ENCODE data around the gene CHD8. TPM values are rescaled to one million over a fixed set of nuclear protein-coding genes. Genes with fewer than 3 reads are reported as not detected.

CHD8 gene
- total RNA-seq, 1 experiment from 2014 or later: 64.7 TPM

DNA sequence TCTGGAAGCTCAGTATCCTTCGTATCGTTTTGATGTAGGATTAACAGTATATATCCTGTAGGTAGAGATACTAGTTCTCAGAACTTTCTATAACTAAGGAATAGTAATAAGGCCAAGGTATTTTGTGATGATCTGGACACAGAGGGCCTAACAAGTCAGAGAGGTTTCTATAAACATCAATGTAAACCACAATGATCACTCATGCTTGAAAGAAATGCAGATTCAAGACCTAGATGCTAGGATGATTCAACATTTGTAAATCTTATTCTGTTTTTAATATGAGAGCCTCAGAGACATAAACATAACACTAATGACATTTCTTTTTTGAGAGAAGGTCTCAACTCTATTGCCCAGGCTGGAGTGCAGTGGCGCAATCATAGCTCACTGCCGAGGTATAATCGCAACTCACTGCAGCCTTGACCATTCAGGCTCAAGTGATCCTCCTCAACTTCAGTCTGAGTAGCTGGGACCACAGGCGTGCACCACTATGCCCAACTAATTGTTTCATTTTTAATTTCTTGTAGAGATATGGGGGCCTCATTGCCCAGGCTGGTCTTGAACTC lies 88.3 kb downstream of the CHD8 start:
- no peak for ATAC-seq
- DNase-seq (ENCODE audit: low read depth, low spot score): no peak
- CTCF ChIA-PET: no interaction called here
- intact Hi-C loops (cut with micrococcal nuclease; ENCODE audit: unreplicated experiment) (no loop called here), in situ Hi-C loops (cut with HindIII; ENCODE audit: low pct_unique_long_range_greater_than_20kb, low sequenced_read_pairs) (no loop called here)
- Histone ChIP-seq H3K9me3 (ENCODE audit: control insufficient read depth, insufficient read depth, low read depth, low read length) (no peaks in the 10 kb centered on the region), H3K36me3 (ENCODE audit: control insufficient read depth, insufficient read depth, low read length) (peaks cover 44% of the 10 kb centered on the region), H3K4me3 (ENCODE audit: low read depth in 2 of 2, low read length in 2 of 2) (no peak overlapping the region), H3K27ac (ENCODE audit: low read length) (no peak overlapping the region), H3K4me1 (ENCODE audit: control insufficient read depth, insufficient read depth, low read length) (no peaks in the 10 kb centered on the region), H3K27me3 (ENCODE audit: control insufficient read depth, insufficient read depth, low read length) (no peaks in the 10 kb centered on the region)
- POLR2A ChIA-PET: no interaction called here
- BruUV-seq (replicated peaks): no TSS peak
- TF ChIP-seq TCF7L2 (IDR thresholded peaks at IDR 0.05; ENCODE audit: low read depth, low read length) (no peak), CTCF (IDR thresholded peaks at IDR 0.05) (no peak), SIN3A (IDR thresholded peaks at IDR 0.05; ENCODE audit: borderline replicate concordance, insufficient read depth, low read depth, low read length) (no peak), POLR2AphosphoS5 (IDR thresholded peaks at IDR 0.05; ENCODE audit: low read depth, low read length) (no peak)
- TF ChIP-seq, protein P1, sequence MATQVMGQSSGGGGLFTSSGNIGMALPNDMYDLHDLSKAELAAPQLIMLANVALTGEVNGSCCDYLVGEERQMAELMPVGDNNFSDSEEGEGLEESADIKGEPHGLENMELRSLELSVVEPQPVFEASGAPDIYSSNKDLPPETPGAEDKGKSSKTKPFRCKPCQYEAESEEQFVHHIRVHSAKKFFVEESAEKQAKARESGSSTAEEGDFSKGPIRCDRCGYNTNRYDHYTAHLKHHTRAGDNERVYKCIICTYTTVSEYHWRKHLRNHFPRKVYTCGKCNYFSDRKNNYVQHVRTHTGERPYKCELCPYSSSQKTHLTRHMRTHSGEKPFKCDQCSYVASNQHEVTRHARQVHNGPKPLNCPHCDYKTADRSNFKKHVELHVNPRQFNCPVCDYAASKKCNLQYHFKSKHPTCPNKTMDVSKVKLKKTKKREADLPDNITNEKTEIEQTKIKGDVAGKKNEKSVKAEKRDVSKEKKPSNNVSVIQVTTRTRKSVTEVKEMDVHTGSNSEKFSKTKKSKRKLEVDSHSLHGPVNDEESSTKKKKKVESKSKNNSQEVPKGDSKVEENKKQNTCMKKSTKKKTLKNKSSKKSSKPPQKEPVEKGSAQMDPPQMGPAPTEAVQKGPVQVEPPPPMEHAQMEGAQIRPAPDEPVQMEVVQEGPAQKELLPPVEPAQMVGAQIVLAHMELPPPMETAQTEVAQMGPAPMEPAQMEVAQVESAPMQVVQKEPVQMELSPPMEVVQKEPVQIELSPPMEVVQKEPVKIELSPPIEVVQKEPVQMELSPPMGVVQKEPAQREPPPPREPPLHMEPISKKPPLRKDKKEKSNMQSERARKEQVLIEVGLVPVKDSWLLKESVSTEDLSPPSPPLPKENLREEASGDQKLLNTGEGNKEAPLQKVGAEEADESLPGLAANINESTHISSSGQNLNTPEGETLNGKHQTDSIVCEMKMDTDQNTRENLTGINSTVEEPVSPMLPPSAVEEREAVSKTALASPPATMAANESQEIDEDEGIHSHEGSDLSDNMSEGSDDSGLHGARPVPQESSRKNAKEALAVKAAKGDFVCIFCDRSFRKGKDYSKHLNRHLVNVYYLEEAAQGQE (IDR thresholded peaks at IDR 0.05; ENCODE audit: insufficient read depth in 1 of 2, low read depth in 2 of 2, low read length in 1 of 2): no peak

GRCh38 chr14:21356511-21356910 lies 99.4 kb downstream of the CHD8 start:
- in situ Hi-C loops (cut with HindIII; ENCODE audit: low pct_unique_long_range_greater_than_20kb, low sequenced_read_pairs): no loop called here
- CTCF ChIA-PET: interaction anchor here (0.6 kb wide), 1 partner anchor 25 kb away, joined by 3 read pairs; no protein-coding TSS in a partner anchor

More at GRCh38 chr14:21356511-21356910, 99.4 kb downstream of the CHD8 start:
- no TSS peak for BruUV-seq (replicated peaks)
- H3K4me3 ChIP-seq (ENCODE audit: low read depth in 2 of 2, low read length in 2 of 2): no peak overlapping the region
- ATAC-seq: no peak
- intact Hi-C loops (cut with micrococcal nuclease; ENCODE audit: unreplicated experiment): no loop called here
- H3K36me3 ChIP-seq (ENCODE audit: control insufficient read depth, insufficient read depth, low read length): peaks cover 44% of the 10 kb centered on the region
- H3K27ac ChIP-seq (ENCODE audit: low read length): no peak overlapping the region
- TF ChIP-seq SIN3A (IDR thresholded peaks at IDR 0.05; ENCODE audit: borderline replicate concordance, insufficient read depth, low read depth, low read length) (no peak), POLR2AphosphoS5 (IDR thresholded peaks at IDR 0.05; ENCODE audit: low read depth, low read length) (no peak), CTCF (IDR thresholded peaks at IDR 0.05) (no peak), TCF7L2 (IDR thresholded peaks at IDR 0.05; ENCODE audit: low read depth, low read length) (no peak)
- TF ChIP-seq, protein P1 (IDR thresholded peaks at IDR 0.05; ENCODE audit: insufficient read depth in 1 of 2, low read depth in 2 of 2, low read length in 1 of 2): no peak
- no peaks in the 10 kb centered on the region for H3K9me3 ChIP-seq (ENCODE audit: control insufficient read depth, insufficient read depth, low read depth, low read length)
- DNase-seq (ENCODE audit: low read depth, low spot score): no peak
- H3K4me1 ChIP-seq (ENCODE audit: control insufficient read depth, insufficient read depth, low read length): no peaks in the 10 kb centered on the region
- no peaks in the 10 kb centered on the region for H3K27me3 ChIP-seq (ENCODE audit: control insufficient read depth, insufficient read depth, low read length)
- POLR2A ChIA-PET: no interaction called here
